H9 (cell line): ENCODE data around the gene FFAR1. TPM values are rescaled to one million over a fixed set of nuclear protein-coding genes. Genes with fewer than 3 reads are reported as not detected.

Experiments used
- DNase-seq: peaks from one replicate; pipeline ENCODE4 v3.0.0-alpha.2; 2017
- H2AFZ ChIP-seq: one replicate; pipeline ENCODE4 v1.6.1; 2013; ENCODE audit warnings: mild to moderate bottlenecking, low read length, control low read depth, moderate library complexity
- H2AK5ac ChIP-seq: 2 replicates; pipeline ENCODE4 v1.6.1; 2013; ENCODE audit warnings: low read length, control low read depth, mixed read lengths; ENCODE audit not compliant: insufficient read length
- H2BK120ac ChIP-seq: one replicate; pipeline ENCODE4 v1.6.1; 2013; ENCODE audit warnings: low read depth, mild to moderate bottlenecking, low read length, control low read depth, inconsistent platforms; ENCODE audit not compliant: poor library complexity, severe bottlenecking
- H2BK12ac ChIP-seq: 2 replicates; pipeline ENCODE4 v1.6.1; 2013; ENCODE audit warnings: low read length, control low read depth, mixed read lengths, low read depth; ENCODE audit not compliant: insufficient read length
- H2BK15ac ChIP-seq: 2 replicates; pipeline ENCODE4 v1.6.1; 2013; ENCODE audit warnings: low read depth, low read length, control low read depth
- H2BK20ac ChIP-seq: one replicate; pipeline ENCODE4 v1.6.1; 2013; ENCODE audit warnings: low read depth, mild to moderate bottlenecking, low read length, control low read depth, inconsistent platforms; ENCODE audit not compliant: poor library complexity, severe bottlenecking
- H2BK5ac ChIP-seq: 2 replicates; pipeline ENCODE4 v1.6.1; 2013; ENCODE audit warnings: low read length, control low read depth, mixed read lengths; ENCODE audit not compliant: insufficient read length
- H3K14ac ChIP-seq: 2 replicates; pipeline ENCODE4 v1.6.1; 2013; ENCODE audit warnings: low read length, control low read depth; ENCODE audit not compliant: insufficient read depth
- H3K18ac ChIP-seq: 2 replicates; pipeline ENCODE4 v1.6.1; 2013; ENCODE audit warnings: low read depth, mild to moderate bottlenecking, mixed read lengths, low read length, control low read depth; ENCODE audit not compliant: insufficient read length
- H3K23ac ChIP-seq: 2 replicates; pipeline ENCODE4 v1.6.1; 2013; ENCODE audit warnings: low read length, control low read depth, mixed read lengths, low read depth; ENCODE audit not compliant: insufficient read length
- H3K23me2 ChIP-seq: 2 replicates; pipeline ENCODE4 v1.6.1; 2013; ENCODE audit warnings: low read depth, mild to moderate bottlenecking, mixed read lengths, low read length, control low read depth; ENCODE audit not compliant: insufficient read length, poor library complexity, severe bottlenecking
- H3K27ac ChIP-seq: 2 replicates; pipeline ENCODE4 v1.5.1; 2013; ENCODE audit warnings: low read length, control low read depth, mixed read lengths, low read depth; ENCODE audit not compliant: insufficient read length
- H3K27me3 ChIP-seq: 2 replicates; pipeline ENCODE4 v1.6.1; 2013; ENCODE audit warnings: low read length, control low read depth, inconsistent platforms; ENCODE audit not compliant: insufficient read depth
- H3K4ac ChIP-seq: 2 replicates; pipeline ENCODE4 v1.6.1; 2013; ENCODE audit warnings: low read depth, mild to moderate bottlenecking, control low read depth, inconsistent platforms, low read length, moderate library complexity
- H3K4me1 ChIP-seq: 2 replicates; pipeline ENCODE4 v1.6.1; 2013; ENCODE audit warnings: low read length, control low read depth, inconsistent platforms; ENCODE audit not compliant: insufficient read depth
- H3K4me2 ChIP-seq: 2 replicates; pipeline ENCODE4 v1.6.1; 2013; ENCODE audit warnings: low read length, control low read depth, mixed read lengths; ENCODE audit not compliant: insufficient read length, insufficient read depth
- H3K56ac ChIP-seq: 2 replicates; pipeline ENCODE4 v1.6.1; 2013; ENCODE audit warnings: low read depth, mild to moderate bottlenecking, mixed read lengths, low read length, control low read depth; ENCODE audit not compliant: insufficient read length
- H3K79me1 ChIP-seq: 2 replicates; pipeline ENCODE4 v1.6.1; 2013; ENCODE audit warnings: low read depth, mild to moderate bottlenecking, moderate library complexity, low read length, control low read depth, inconsistent platforms; ENCODE audit not compliant: insufficient read depth, poor library complexity, severe bottlenecking
- H3K79me2 ChIP-seq: 2 replicates; pipeline ENCODE4 v1.6.1; 2013; ENCODE audit warnings: low read length, control low read depth, inconsistent platforms; ENCODE audit not compliant: insufficient read depth
- H3K9ac ChIP-seq: 2 replicates; pipeline ENCODE4 v1.6.1; 2013; ENCODE audit warnings: low read length, control low read depth, mixed read lengths; ENCODE audit not compliant: insufficient read length; ENCODE audit errors: extremely low read depth
- H3K9me3 ChIP-seq: one replicate; pipeline ENCODE4 v1.6.1; 2013; ENCODE audit warnings: low read depth, low read length, inconsistent platforms; ENCODE audit not compliant: control insufficient read depth
- H3T11ph ChIP-seq: one replicate; pipeline ENCODE4 v1.6.1; 2013; ENCODE audit warnings: mild to moderate bottlenecking, low read length, control low read depth, inconsistent platforms
- H4K20me1 ChIP-seq: one replicate; pipeline ENCODE4 v1.6.1; 2013; ENCODE audit not compliant: control insufficient read depth, insufficient read length, insufficient read depth
- H4K5ac ChIP-seq: 2 replicates; pipeline ENCODE4 v1.6.1; 2013; ENCODE audit warnings: low read depth, mild to moderate bottlenecking, mixed read lengths, low read length, control low read depth; ENCODE audit not compliant: insufficient read length
- H4K8ac ChIP-seq: replicated peaks from 2 replicates; pipeline ENCODE4 v1.6.1; 2013; ENCODE audit warnings: low read length, control low read depth, mixed read lengths, low read depth; ENCODE audit not compliant: insufficient read length
- H4K91ac ChIP-seq: 2 replicates; pipeline ENCODE4 v1.6.1; 2013; ENCODE audit warnings: low read depth, mild to moderate bottlenecking, moderate library complexity, mixed read lengths, low read length, control low read depth; ENCODE audit not compliant: insufficient read length
- H3K27ac Mint-ChIP-seq, 3 experiments: 2 replicates in 2 of 3; 3 replicates in 1 of 3; pipeline ENCODE4 v1.8.0; 2020 to 2021; ENCODE audit warnings: mixed read lengths in 3 of 3, mild to moderate bottlenecking in 1 of 3, moderate library complexity in 1 of 3
- H3K27me3 Mint-ChIP-seq: 2 replicates; pipeline ENCODE4 v1.8.0; 2021; ENCODE audit warnings: low read depth, mild to moderate bottlenecking, moderate library complexity, mixed read lengths
- H3K36me3 Mint-ChIP-seq, 3 experiments: 2 replicates in 2 of 3; 3 replicates in 1 of 3; pipeline ENCODE4 v1.8.0; 2020 to 2021; ENCODE audit warnings: low read depth in 3 of 3, mixed read lengths in 3 of 3; ENCODE audit not compliant: insufficient read depth in 1 of 3
- H3K4me1 Mint-ChIP-seq, 2 experiments: 2 replicates each; pipeline ENCODE4 v1.8.0; 2020; ENCODE audit warnings: mixed read lengths in 2 of 2
- H3K4me3 Mint-ChIP-seq, 2 experiments: 2 replicates in 1 of 2; 3 replicates in 1 of 2; pipeline ENCODE4 v1.8.0; 2020 to 2021; ENCODE audit warnings: mild to moderate bottlenecking in 2 of 2, mixed read lengths in 2 of 2, moderate library complexity in 1 of 2
- H3K9me3 Mint-ChIP-seq, 2 experiments: 2 replicates in 1 of 2; 3 replicates in 1 of 2; pipeline ENCODE4 v1.8.0; 2020; ENCODE audit warnings: mild to moderate bottlenecking in 2 of 2, mixed read lengths in 2 of 2, moderate library complexity in 1 of 2
- WGBS: extraction: QIAGEN DNeasy Blood & Tissue Kit; methylation state at CpG from one replicate; pipeline ENCODE4 v1.1.7; 2013; ENCODE audit warnings: missing lambda C conversion rate, low lambda C conversion rate, mixed read lengths; ENCODE audit not compliant: insufficient read length; ENCODE audit errors: extremely low coverage; 5-methylcytosine and 5-hydroxymethylcytosine counted together
- total RNA-seq: library from RNA; stranded (reverse); gene quantifications from 2 replicates; pipeline ENCODE4 v1.2.1, GENCODE V29; 2021
- TF ChIP-seq, protein P1 (sequence below): fragments of 200-600 bp; sonication (generic); conservative IDR thresholded peaks from 3 replicates; pipeline ENCODE4 v1.8.0; 2021; ENCODE audit warnings: antibody characterized with exemption, mild to moderate bottlenecking

Gene FFAR1
- total RNA-seq, 1 experiment from 2014 or later = not detected

DNA sequence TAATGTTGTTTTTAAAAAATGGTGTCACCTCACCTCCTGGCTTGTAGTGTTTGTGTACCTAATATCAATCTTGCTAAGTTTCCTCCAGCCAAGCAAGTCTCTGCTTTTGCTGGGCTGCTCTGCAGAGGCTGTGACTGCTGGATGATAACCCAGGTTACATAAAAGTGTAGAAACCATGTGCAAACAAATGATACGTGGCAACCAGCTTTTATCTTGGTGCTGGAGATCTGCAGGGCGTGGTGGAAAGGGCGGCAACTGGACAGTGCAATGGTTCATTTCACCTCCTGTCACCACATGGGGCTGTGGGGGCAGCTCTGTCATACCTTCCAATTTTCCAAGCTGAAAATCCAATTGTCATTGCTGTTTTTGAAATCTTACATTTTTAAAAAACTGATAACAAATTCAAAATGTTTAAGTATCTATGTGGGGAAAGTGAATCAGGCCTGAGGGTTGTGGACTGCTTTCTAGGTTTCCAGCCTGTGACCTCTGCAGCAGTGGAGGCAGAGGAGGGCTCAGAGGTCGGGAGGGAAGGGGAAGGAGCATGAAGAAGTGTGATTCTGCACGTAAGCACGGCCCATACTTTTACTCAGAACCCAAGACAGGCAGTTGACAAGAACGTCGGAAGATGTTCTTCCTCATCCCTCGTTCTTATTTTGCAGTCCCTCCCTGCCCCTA lies 32.9 kb downstream of the FFAR1 start:
- no peak for DNase-seq
- H3K14ac ChIP-seq = no peak overlapping the region
- peaks cover 2 to 5% (median 4%) of the 10 kb centered on the region in 3 experiments; a peak in 4 of 7 replicates for H3K36me3 Mint-ChIP-seq
- peaks cover 39% of the 10 kb centered on the region for H3K27me3 Mint-ChIP-seq
- no peak overlapping the region for H3K56ac ChIP-seq
- peaks cover 20% of the 10 kb centered on the region for H3K9me3 ChIP-seq
- no peak overlapping the region for H2BK5ac ChIP-seq
- no peak overlapping the region for H2AK5ac ChIP-seq
- H4K8ac ChIP-seq = no peak overlapping the region
- WGBS = no CpG with 5 or more reads among the region's 9 CpGs
- no peak overlapping the region for H3K18ac ChIP-seq
- no peak overlapping the region for H3K27ac ChIP-seq
- no peak overlapping the region for H2BK120ac ChIP-seq
- TF ChIP-seq, protein P1, sequence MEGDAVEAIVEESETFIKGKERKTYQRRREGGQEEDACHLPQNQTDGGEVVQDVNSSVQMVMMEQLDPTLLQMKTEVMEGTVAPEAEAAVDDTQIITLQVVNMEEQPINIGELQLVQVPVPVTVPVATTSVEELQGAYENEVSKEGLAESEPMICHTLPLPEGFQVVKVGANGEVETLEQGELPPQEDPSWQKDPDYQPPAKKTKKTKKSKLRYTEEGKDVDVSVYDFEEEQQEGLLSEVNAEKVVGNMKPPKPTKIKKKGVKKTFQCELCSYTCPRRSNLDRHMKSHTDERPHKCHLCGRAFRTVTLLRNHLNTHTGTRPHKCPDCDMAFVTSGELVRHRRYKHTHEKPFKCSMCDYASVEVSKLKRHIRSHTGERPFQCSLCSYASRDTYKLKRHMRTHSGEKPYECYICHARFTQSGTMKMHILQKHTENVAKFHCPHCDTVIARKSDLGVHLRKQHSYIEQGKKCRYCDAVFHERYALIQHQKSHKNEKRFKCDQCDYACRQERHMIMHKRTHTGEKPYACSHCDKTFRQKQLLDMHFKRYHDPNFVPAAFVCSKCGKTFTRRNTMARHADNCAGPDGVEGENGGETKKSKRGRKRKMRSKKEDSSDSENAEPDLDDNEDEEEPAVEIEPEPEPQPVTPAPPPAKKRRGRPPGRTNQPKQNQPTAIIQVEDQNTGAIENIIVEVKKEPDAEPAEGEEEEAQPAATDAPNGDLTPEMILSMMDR = no peak
- peaks cover 18% of the 10 kb centered on the region in 2 experiments for H3K4me1 Mint-ChIP-seq
- no peaks in the 10 kb centered on the region for H3K79me1 ChIP-seq
- no peaks in the 10 kb centered on the region for H4K20me1 ChIP-seq
- no peak overlapping the region for H2BK20ac ChIP-seq
- no peak overlapping the region for H3K9ac ChIP-seq
- no peak overlapping the region for H3K4ac ChIP-seq
- H4K5ac ChIP-seq = no peak overlapping the region
- no peaks in the 10 kb centered on the region for H3K23me2 ChIP-seq
- H2AFZ ChIP-seq = no peak overlapping the region
- 0 out of 2 replicates have a peak, but pooled peaks cover 2% of the 10 kb centered on the region for H3K4me1 ChIP-seq
- H3K4me2 ChIP-seq = no peak overlapping the region
- H2BK15ac ChIP-seq = no peak overlapping the region
- no peaks in the 10 kb centered on the region for H3K79me2 ChIP-seq
- H2BK12ac ChIP-seq = no peak overlapping the region
- H3K4me3 Mint-ChIP-seq = no peak overlapping the region
- H3K27me3 ChIP-seq = no peaks in the 10 kb centered on the region
- H3K23ac ChIP-seq = no peak overlapping the region
- H3K9me3 Mint-ChIP-seq = peaks cover 38 to 43% of the 10 kb centered on the region in 2 experiments
- H3K27ac Mint-ChIP-seq = no peak overlapping the region
- no peak overlapping the region for H4K91ac ChIP-seq
- no peak overlapping the region for H3T11ph ChIP-seq
